B cell (primary cell): Measurements from ENCODE around the gene UPB1. TPM values are rescaled to one million over a fixed set of nuclear protein-coding genes. Genes with fewer than 3 reads are reported as not detected.

Source experiments
- ATAC-seq: fragments of 200-7000 bp; cut with Tn5 transposase; one replicate; pipeline ENCODE4 v1.10.0; 2021; ENCODE audit warnings: low read depth, mild to moderate bottlenecking, moderate number of reproducible peaks, moderate library complexity
- CTCF ChIA-PET: fragments of 350-600 bp; sonication (Branson Sonifier 250); formaldehyde crosslinking; loops from one replicate; lab custom pipeline; 2021; ENCODE audit warnings: antibody characterized with exemption, inconsistent platforms; lab: Charles Lee
- POLR2A ChIA-PET: fragments of 350-600 bp; sonication (Branson Sonifier 250); formaldehyde crosslinking; loops from one replicate; lab custom pipeline; 2021; ENCODE audit warnings: antibody characterized with exemption; lab: Charles Lee
- DNase-seq: peaks from one replicate; pipeline ENCODE4 v3.0.0; 2013
- H2AFZ ChIP-seq: 2 replicates; pipeline ENCODE4 v1.6.1; 2012; ENCODE audit warnings: mild to moderate bottlenecking, low read depth, low read length; ENCODE audit not compliant: insufficient read depth, poor library complexity, severe bottlenecking
- H3K27ac ChIP-seq, 2 donors: 1 replicate in 1 of 2; 2 replicates in 1 of 2; pipeline ENCODE4 v1.5.1; 2012 to 2013; ENCODE audit warnings: low read length in 2 of 2, mild to moderate bottlenecking in 2 of 2, moderate library complexity in 1 of 2
- H3K27me3 ChIP-seq, 4 experiments: fragments of 200-600 bp in 1 of 4; sonication (generic) in 1 of 4; replicated peaks in 1 of 4; 1 replicate in 2 of 4; 2 replicates in 2 of 4; pipeline versions ENCODE4 v1.6.1 to v1.7.0; 2013 to 2016; ENCODE audit warnings: low read length in 3 of 4, mild to moderate bottlenecking in 2 of 4, mixed read lengths in 1 of 4, moderate library complexity in 1 of 4; ENCODE audit not compliant: insufficient read depth in 4 of 4, control insufficient read depth in 3 of 4; ENCODE audit errors: control extremely low read depth in 1 of 4
- H3K36me3 ChIP-seq, 2 experiments: replicated peaks in 1 of 2; 1 replicate in 1 of 2; 2 replicates in 1 of 2; pipeline versions ENCODE4 v1.6.1 to v1.7.1; 2013; ENCODE audit warnings: low read length in 1 of 2; ENCODE audit not compliant: insufficient read depth in 2 of 2, control insufficient read depth in 1 of 2; ENCODE audit errors: control extremely low read depth in 1 of 2, extremely low read depth in 1 of 2
- H3K4me1 ChIP-seq, 2 donors: fragments of 200-600 bp in 1 of 2; sonication (generic) in 1 of 2; 1 replicate in 1 of 2; 2 replicates in 1 of 2; pipeline versions ENCODE4 v1.5.1 to v1.6.1; 2013 to 2017; ENCODE audit warnings: low read length in 2 of 2; ENCODE audit not compliant: control insufficient read depth in 2 of 2, insufficient read depth in 2 of 2
- H3K4me2 ChIP-seq: replicated peaks from 2 replicates; pipeline ENCODE3; 2012; ENCODE audit warnings: mild to moderate bottlenecking, low read depth, low read length; ENCODE audit not compliant: poor library complexity, severe bottlenecking
- H3K4me3 ChIP-seq, 5 experiments: fragments of 200-600 bp in 1 of 5; sonication (generic) in 1 of 5; 1 replicate in 3 of 5; 2 replicates in 2 of 5; pipeline versions ENCODE4 v1.5.1 to v1.7.0; 2011 to 2016; ENCODE audit warnings: low read length in 4 of 5, mild to moderate bottlenecking in 4 of 5, low read depth in 2 of 5, control low read depth in 1 of 5, moderate library complexity in 1 of 5; ENCODE audit not compliant: insufficient read depth in 1 of 5; ENCODE audit errors: control extremely low read depth in 1 of 5, extremely low read depth in 1 of 5
- H3K79me2 ChIP-seq: fragments of 200-600 bp; sonication (generic); one replicate; pipeline ENCODE4 v1.6.0; 2016; ENCODE audit warnings: low read length; ENCODE audit not compliant: control insufficient read depth, insufficient read depth
- H3K9ac ChIP-seq: fragments of 200-600 bp; sonication (generic); 2 replicates; pipeline ENCODE4 v1.6.1; 2017; ENCODE audit warnings: mild to moderate bottlenecking, low read length, moderate library complexity
- H3K9me3 ChIP-seq, 3 donors: one replicate each; pipeline versions ENCODE4 v1.6.1 to v1.7.1; 2013; ENCODE audit warnings: low read length in 2 of 3; ENCODE audit not compliant: control insufficient read depth in 2 of 3, insufficient read depth in 1 of 3; ENCODE audit errors: control extremely low read depth in 1 of 3
- H4K20me1 ChIP-seq: 2 replicates; pipeline ENCODE4 v1.6.0; 2012; ENCODE audit warnings: mild to moderate bottlenecking, low read length; ENCODE audit not compliant: insufficient read depth, control insufficient read depth, poor library complexity, severe bottlenecking
- H3K27ac Mint-ChIP-seq: one replicate; pipeline ENCODE4 v1.8.0; 2021; ENCODE audit warnings: mixed read lengths
- H3K27me3 Mint-ChIP-seq: one replicate; pipeline ENCODE4 v1.8.0; 2021; ENCODE audit warnings: mixed read lengths
- H3K4me1 Mint-ChIP-seq: one replicate; pipeline ENCODE4 v1.8.0; 2021; ENCODE audit warnings: mixed read lengths
- H3K4me3 Mint-ChIP-seq: one replicate; pipeline ENCODE4 v1.8.0; 2021; ENCODE audit warnings: mixed read lengths
- H3K9me3 Mint-ChIP-seq: one replicate; pipeline ENCODE4 v1.8.0; 2022; ENCODE audit warnings: mixed read lengths; ENCODE audit not compliant: insufficient read depth
- CTCF ChIP-seq: fragments of 200-600 bp; IDR thresholded peaks from one replicate; pipeline ENCODE4 v1.8.0; 2022; ENCODE audit warnings: antibody characterized with exemption, mild to moderate bottlenecking
- EZH2 ChIP-seq: IDR thresholded peaks from 2 replicates; pipeline ENCODE4 v1.6.1; 2012; ENCODE audit warnings: borderline replicate concordance, low read depth, mild to moderate bottlenecking, moderate library complexity, low read length; ENCODE audit not compliant: insufficient read depth, poor library complexity, severe bottlenecking
- WGBS: methylation state at CpG from one replicate; pipeline ENCODE4 v1.1.5; 2013; ENCODE audit warnings: missing lambda C conversion rate; ENCODE audit not compliant: insufficient coverage; 5-methylcytosine and 5-hydroxymethylcytosine counted together
- intact Hi-C: fragments of 100-400 bp; cut with micrococcal nuclease; formaldehyde crosslinking; loops from one replicate; pipeline ENCODE4 v1.10.0; 2022
- polyA plus RNA-seq: library from polyadenylated mRNA; depleted of rRNA; stranded (reverse); fragments of >200 nt; gene quantifications from 2 replicates; pipeline ENCODE4 v1.2.3, GENCODE V29; 2012
- total RNA-seq, 2 donors: library from RNA; stranded (reverse); fragments of 120-200 nt in 1 of 2; gene quantifications; 1 replicate in 1 of 2; 2 replicates in 1 of 2; pipeline versions ENCODE4 v1.2.3 to v1.2.4, GENCODE V29; 2013 to 2022

The UPB1 gene
- total and polyA plus RNA-seq, 2 donors (not counting 1 experiment from before 2014, with no cell fraction given): 1.2 to 4.0 TPM

- Histone ChIP-seq H3K79me2 (no peaks in the 10 kb centered on the region), H3K36me3 (peaks cover 0 to 31% of the 10 kb centered on the region in 2 experiments), H3K9me3 (no peaks in the 10 kb centered on the region), H3K9ac (no peak overlapping the region), H3K4me2 (no peak overlapping the region), H2AFZ (no peak overlapping the region), H4K20me1 (peaks cover 26% of the 10 kb centered on the region), H3K27me3 (no peaks in the 10 kb centered on the region), H3K27ac (no peak overlapping the region), H3K4me3 (no peak overlapping the region), H3K4me1 (peaks cover 0 to 7% of the 10 kb centered on the region in 2 donors)
- ATAC-seq (no peak), DNase-seq (no peak)
- ChIA-PET CTCF (no interaction called here), POLR2A (no interaction called here)
- Mint-ChIP-seq H3K4me1 (peaks cover 17% of the 10 kb centered on the region), H3K27me3 (no peaks in the 10 kb centered on the region), H3K27ac (no peak overlapping the region), H3K4me3 (no peak overlapping the region), H3K9me3 (no peaks in the 10 kb centered on the region)
- 100% methylated on average over 2 of the region's 3 CpGs for WGBS
- TF ChIP-seq EZH2 (no peak), CTCF (no peak)
- intact Hi-C loops: no loop called here
These were observed 41.0 kb downstream of the UPB1 start for GRCh38 chr22:24536089-24536488.

- Histone ChIP-seq H3K4me1 (peaks cover 17 to 39% of the 10 kb centered on the region in 2 donors), H3K79me2 (peaks cover 33% of the 10 kb centered on the region), H3K27ac (peak overlapping the region in 1 of 2 donors; percentile 4), H3K4me3 (no peak overlapping the region), H3K9me3 (no peaks in the 10 kb centered on the region), H4K20me1 (peaks cover 70% of the 10 kb centered on the region), H3K9ac (no peak overlapping the region), H3K4me2 (no peak overlapping the region), H3K36me3 (peaks cover 0 to 75% of the 10 kb centered on the region in 2 experiments), H3K27me3 (no peaks in the 10 kb centered on the region), H2AFZ (no peak overlapping the region)
- H3K27me3 Mint-ChIP-seq: no peaks in the 10 kb centered on the region
- H3K27ac Mint-ChIP-seq: peak overlapping the region; percentile 32
- TF ChIP-seq EZH2 (no peak), CTCF (no peak)
- H3K4me3 Mint-ChIP-seq: no peak overlapping the region
- no peaks in the 10 kb centered on the region for H3K9me3 Mint-ChIP-seq
- intact Hi-C loops: no loop called here
- no peak for DNase-seq
- WGBS: 96% methylated on average over 2 of the region's 2 CpGs
- peaks cover 41% of the 10 kb centered on the region for H3K4me1 Mint-ChIP-seq
- CTCF ChIA-PET: interaction anchor here (0.7 to 2.0 kb wide), 2 partner anchors 15 to 38 kb away, joined by 3 to 5 read pairs; no protein-coding TSS in a partner anchor
- POLR2A ChIA-PET: no interaction called here
- ATAC-seq: no peak
These were observed 45.3 kb downstream of the UPB1 start for GRCh38 chr22:24540470-24540869.
